K562 (cell line): ENCODE results near the gene SERINC5. TPM values are rescaled to one million over a fixed set of nuclear protein-coding genes. Genes with fewer than 3 reads are reported as not detected.

Source experiments
- ATAC-seq: fragments of 200-7000 bp; cut with Tn5 transposase; 3 replicates; pipeline ENCODE4 v1.9.1; 2020; ENCODE audit warnings: moderate library complexity
- BruUV-seq: library from RNA; stranded (reverse); fragments of 400-500 nt; replicated peaks from 2 replicates; lab custom pipeline; 2021; lab: Mats Ljungman, UMichigan
- CTCF ChIA-PET: fragments of 300-600 bp; formaldehyde crosslinking; extraction: SDS; loops from one replicate; lab custom pipeline; 2021; ENCODE audit warnings: low intra/inter-chr PET ratio; lab: Yijun Ruan, JAX
- POLR2A ChIA-PET: fragments of 300-600, 350-650 bp; sonication (Branson Sonifier 250); formaldehyde crosslinking; extraction: SDS; loops from one replicate; lab custom pipeline; 2021; ENCODE audit warnings: antibody characterized with exemption, inconsistent platforms; lab: Yijun Ruan, JAX
- DNase-seq, 4 experiments: peaks; one replicate each; pipeline versions ENCODE4 v3.0.0 to v3.0.0-alpha.2; 2011 to 2018; ENCODE audit warnings: low spot score in 3 of 4, mixed read lengths in 3 of 4; ENCODE audit errors: extremely low read depth in 1 of 4
- FAIRE-seq: peaks from 2 replicates; lab custom pipeline; 2011; peaks lifted over from hg19 to GRCh38; lab: Jason Lieb, UNC
- H2AFZ ChIP-seq: 2 replicates; pipeline ENCODE4 v1.6.0; 2011; ENCODE audit warnings: low read depth, low read length, control low read depth, inconsistent platforms
- H3K27ac ChIP-seq: fragments of 200-600 bp; 3 replicates; pipeline ENCODE4 v1.8.0; 2011; ENCODE audit warnings: low read depth, mild to moderate bottlenecking, control low read depth, inconsistent platforms, low read length, moderate library complexity, mixed read lengths; ENCODE audit errors: extremely low read depth
- H3K27me3 ChIP-seq, 2 experiments: fragments of 300-600 bp in 1 of 2; 2 replicates in 1 of 2; 3 replicates in 1 of 2; pipeline versions ENCODE4 v1.6.0 to v1.8.0; 2011; ENCODE audit warnings: inconsistent platforms in 2 of 2, low read length in 2 of 2, mild to moderate bottlenecking in 1 of 2, mixed read lengths in 1 of 2, moderate library complexity in 1 of 2; ENCODE audit not compliant: control insufficient read depth in 2 of 2, insufficient read depth in 2 of 2
- H3K36me3 ChIP-seq: fragments of 300-600 bp; 3 replicates; pipeline ENCODE4 v1.8.0; 2011; ENCODE audit warnings: mild to moderate bottlenecking, low read length, inconsistent platforms; ENCODE audit not compliant: control insufficient read depth, insufficient read depth
- H3K4me1 ChIP-seq, 2 experiments: fragments of 200-600 bp in 1 of 2; replicated peaks in 1 of 2; 2 replicates in 1 of 2; 3 replicates in 1 of 2; pipeline versions ENCODE4 v1.5.1 to v1.8.0; 2011; ENCODE audit warnings: inconsistent platforms in 2 of 2, low read length in 2 of 2, mild to moderate bottlenecking in 1 of 2, mixed read lengths in 1 of 2, moderate library complexity in 1 of 2; ENCODE audit not compliant: control insufficient read depth in 2 of 2, insufficient read depth in 2 of 2
- H3K4me2 ChIP-seq: 2 replicates; pipeline ENCODE4 v1.6.1; 2011; ENCODE audit warnings: low read length, control low read depth, inconsistent platforms, mixed read lengths; ENCODE audit not compliant: insufficient read depth
- H3K4me3 ChIP-seq: fragments of 200-600 bp; sonication (generic), shearing (Covaris generic); 2 replicates; pipeline ENCODE4 v1.5.1; 2016; ENCODE audit warnings: control low read depth, inconsistent platforms
- H3K79me2 ChIP-seq: fragments of 200-600 bp; 3 replicates; pipeline ENCODE4 v1.8.0; 2011; ENCODE audit warnings: low read length, inconsistent platforms; ENCODE audit not compliant: control insufficient read depth, insufficient read depth
- H3K9ac ChIP-seq, 2 experiments: 2 replicates each; pipeline versions ENCODE4 v1.6.0 to v1.6.1; 2011; ENCODE audit warnings: low read depth in 2 of 2, low read length in 2 of 2, control low read depth in 1 of 2, inconsistent platforms in 1 of 2, mild to moderate bottlenecking in 1 of 2, mixed read lengths in 1 of 2; ENCODE audit not compliant: insufficient read depth in 1 of 2
- H3K9me1 ChIP-seq: one replicate; pipeline ENCODE4 v1.6.0; 2011; ENCODE audit warnings: inconsistent platforms, mild to moderate bottlenecking, low read length, moderate library complexity; ENCODE audit not compliant: control insufficient read depth, insufficient read depth
- H3K9me3 ChIP-seq: replicated peaks from 2 replicates; pipeline ENCODE4 v1.5.1; 2011; ENCODE audit warnings: low read depth, low read length, inconsistent platforms; ENCODE audit not compliant: control insufficient read depth, insufficient read depth
- H4K20me1 ChIP-seq: replicated peaks from 2 replicates; pipeline ENCODE4 v1.6.1; 2011; ENCODE audit warnings: low read length, inconsistent platforms, mixed read lengths; ENCODE audit not compliant: control insufficient read depth, insufficient read depth
- AFF1 ChIP-seq, 2 experiments: fragments of 450-650 bp; IDR thresholded peaks; 2 replicates each; pipeline ENCODE4 v1.6.1; 2018; ENCODE audit warnings: mild to moderate bottlenecking in 2 of 2, low read depth in 1 of 2; ENCODE audit not compliant: partially characterized antibody in 2 of 2
- ASH1L ChIP-seq: fragments of 450-650 bp; IDR thresholded peaks from 2 replicates; pipeline ENCODE4 v1.6.1; 2018; ENCODE audit warnings: borderline replicate concordance, mild to moderate bottlenecking, low read depth; ENCODE audit not compliant: partially characterized antibody
- BDP1 ChIP-seq: IDR thresholded peaks from 3 replicates; pipeline ENCODE4 v1.6.1; 2011; ENCODE audit not compliant: insufficient read length, insufficient read depth
- ETV5 ChIP-seq: sonication (generic); formaldehyde crosslinking; IDR thresholded peaks from 2 replicates; pipeline ENCODE4 v1.4.0; 2020; ENCODE audit warnings: low read depth, mild to moderate bottlenecking, missing genetic modification reagents
- GABPA ChIP-seq: fragments of 200-800 bp; sonication (Bioruptor generic); conservative IDR thresholded peaks from 2 replicates; pipeline ENCODE4 v1.6.1; 2016; ENCODE audit warnings: low read depth, missing genetic modification characterization, missing compliant biosample characterization
- GMEB1 ChIP-seq: fragments of 250-450 bp; sonication (Bioruptor Pico); IDR thresholded peaks from 2 replicates; pipeline ENCODE4 v1.4.0; 2020; ENCODE audit warnings: mild to moderate bottlenecking
- HDAC2 ChIP-seq: fragments of 450-650 bp; IDR thresholded peaks from 2 replicates; pipeline ENCODE4 v1.6.1; 2016; ENCODE audit warnings: mild to moderate bottlenecking
- HNRNPK ChIP-seq: fragments of 200-400 bp; formaldehyde crosslinking; IDR thresholded peaks from one replicate; pipeline ENCODE4 v1.6.1; 2018; ENCODE audit warnings: mild to moderate bottlenecking, low read depth, low read length; ENCODE audit not compliant: poor library complexity, severe bottlenecking
- HNRNPL ChIP-seq: fragments of 200-400 bp; formaldehyde crosslinking; IDR thresholded peaks from 2 replicates; pipeline ENCODE4 v1.6.1; 2017; ENCODE audit warnings: low read depth, mild to moderate bottlenecking, low read length
- PBX2 ChIP-seq, 2 experiments: IDR thresholded peaks in 1 of 2; conservative IDR thresholded peaks in 1 of 2; 2 replicates each; pipeline ENCODE4 v1.6.1; 2016; ENCODE audit warnings: low read depth in 2 of 2, mild to moderate bottlenecking in 1 of 2, missing compliant biosample characterization in 1 of 2, missing genetic modification characterization in 1 of 2, moderate library complexity in 1 of 2
- SETDB1 ChIP-seq: IDR thresholded peaks from one replicate; pipeline ENCODE4 v1.6.1; 2012; ENCODE audit warnings: low read length, control low read depth, inconsistent platforms
- SREBF2 ChIP-seq: sonication (generic); formaldehyde crosslinking; IDR thresholded peaks from 2 replicates; pipeline ENCODE4 v1.4.0; 2020; ENCODE audit warnings: mild to moderate bottlenecking, missing genetic modification reagents
- TEAD4 ChIP-seq, 2 experiments: sonication (generic) in 1 of 2; formaldehyde crosslinking in 1 of 2; IDR thresholded peaks; 2 replicates each; pipeline versions ENCODE4 v1.6.1 to v1.8.0; 2012 to 2022; ENCODE audit warnings: borderline replicate concordance in 1 of 2, inconsistent platforms in 1 of 2, low read length in 1 of 2, mild to moderate bottlenecking in 1 of 2, missing genetic modification reagents in 1 of 2
- ZBED1 ChIP-seq: IDR thresholded peaks from 2 replicates; pipeline ENCODE4 v1.6.1; 2014
- ZNF165 ChIP-seq: fragments of 250-450 bp; sonication (Bioruptor Pico); IDR thresholded peaks from 2 replicates; pipeline ENCODE4 v1.4.0; 2020; ENCODE audit warnings: borderline replicate concordance
- in situ Hi-C: fragments of 300-500 bp; cut with MboI; formaldehyde crosslinking; loops from 4 replicates; pipeline ENCODE4 v1.15.0; 2018; ENCODE audit warnings: inconsistent platforms, mixed read lengths
- intact Hi-C: fragments of 100-400 bp; cut with micrococcal nuclease; formaldehyde crosslinking; loops from 2 replicates; pipeline ENCODE4 v1.14.2; 2022
- polyA plus RNA-seq, 8 experiments: library from polyadenylated mRNA; depleted of rRNA in 4 of 8; stranded (reverse) in 5 of 8; unstranded in 3 of 8; fragments of >200 nt; fragmentation: Nextera tagmentation in 2 of 8; fragmentation: Illumina TruSeq in 1 of 8; extraction: Ambion mirVana in 2 of 8; extraction: Trizol in 1 of 8; gene quantifications; 2 replicates each; pipeline versions ENCODE4 v1.2.1 to v1.2.3, GENCODE V29; 2011 to 2014; ENCODE audit warnings: inconsistent platforms in 1 of 8, missing spikeins in 1 of 8
- total RNA-seq, 7 experiments: library from RNA; depleted of rRNA in 6 of 7; stranded (reverse); fragments of >200 nt in 6 of 7; fragmentation: Illumina TruSeq in 2 of 7; extraction: Trizol in 2 of 7; gene quantifications; 2 replicates each; pipeline versions ENCODE4 v1.2.1 to v1.2.3, GENCODE V29; 2011 to 2021; ENCODE audit warnings: low replicate concordance in 1 of 7

Gene SERINC5
- total and polyA plus RNA-seq, 9 of the 15 experiments (the other 6 are each of a cell fraction or from before 2014, with no cell fraction given), result 1.4 to 7.9 (median 3.7) TPM

GRCh38 chr5:80101993-80102392, 153.9 kb downstream of the SERINC5 start:
- peak; percentile 67 for FAIRE-seq
- Histone ChIP-seq H2AFZ (no peak overlapping the region), H3K9me3 (no peaks in the 10 kb centered on the region), H3K36me3 (no peaks in the 10 kb centered on the region), H3K4me3 (no peak overlapping the region), H4K20me1 (no peaks in the 10 kb centered on the region), H3K79me2 (no peaks in the 10 kb centered on the region), H3K4me2 (no peak overlapping the region), H3K27ac (no peak overlapping the region), H3K4me1 (no peaks in the 10 kb centered on the region), H3K9ac (no peak overlapping the region), H3K9me1 (no peaks in the 10 kb centered on the region), H3K27me3 (peaks cover 11 to 39% of the 10 kb centered on the region in 2 experiments; a peak in 3 of 5 replicates)
- BruUV-seq, result no TSS peak
- no peak for ATAC-seq
- CTCF ChIA-PET, result no interaction called here
- in situ Hi-C loops (loop anchor here (25.0 kb wide), 1 partner anchor 1085 kb away; no protein-coding TSS in a partner anchor), intact Hi-C loops (no loop called here)
- no peak for DNase-seq
- POLR2A ChIA-PET, result no interaction called here
- TF ChIP-seq ZNF165 (no peak), AFF1 (IDR thresholded peaks at IDR 0.05; ENCODE audit: low read depth in 1 of 2, partially characterized antibody in 2 of 2) (no peak), SETDB1 (no peak), TEAD4 (IDR thresholded peaks at IDR 0.05; ENCODE audit: low read length) (no peak), TEAD4 (CRISPR knock-in tag; IDR thresholded peaks at IDR 0.05; ENCODE audit: borderline replicate concordance) (no peak), GABPA (no peak), ETV5 (CRISPR knock-in tag) (no peak), BDP1 (no peak), HDAC2 (no peak), ASH1L (no peak), SREBF2 (CRISPR knock-in tag) (no peak), HNRNPK (no peak), HNRNPL (no peak), ZBED1 (no peak), PBX2 (CRISPR knock-in tag; IDR thresholded peaks at IDR 0.05; ENCODE audit: low read depth) (no peak), PBX2 (tag; conservative IDR thresholded peaks at IDR 0.05; ENCODE audit: low read depth) (no peak), GMEB1 (CRISPR knock-in tag) (no peak)
